ENCODE measurements around the gene GOLGA8J.
"Not testable (repeated sequence)": the region's sequence is repeated elsewhere in the genome, so short reads cannot be mapped to it uniquely, and the experiment has no call there.

Gene GOLGA8J, protein sequence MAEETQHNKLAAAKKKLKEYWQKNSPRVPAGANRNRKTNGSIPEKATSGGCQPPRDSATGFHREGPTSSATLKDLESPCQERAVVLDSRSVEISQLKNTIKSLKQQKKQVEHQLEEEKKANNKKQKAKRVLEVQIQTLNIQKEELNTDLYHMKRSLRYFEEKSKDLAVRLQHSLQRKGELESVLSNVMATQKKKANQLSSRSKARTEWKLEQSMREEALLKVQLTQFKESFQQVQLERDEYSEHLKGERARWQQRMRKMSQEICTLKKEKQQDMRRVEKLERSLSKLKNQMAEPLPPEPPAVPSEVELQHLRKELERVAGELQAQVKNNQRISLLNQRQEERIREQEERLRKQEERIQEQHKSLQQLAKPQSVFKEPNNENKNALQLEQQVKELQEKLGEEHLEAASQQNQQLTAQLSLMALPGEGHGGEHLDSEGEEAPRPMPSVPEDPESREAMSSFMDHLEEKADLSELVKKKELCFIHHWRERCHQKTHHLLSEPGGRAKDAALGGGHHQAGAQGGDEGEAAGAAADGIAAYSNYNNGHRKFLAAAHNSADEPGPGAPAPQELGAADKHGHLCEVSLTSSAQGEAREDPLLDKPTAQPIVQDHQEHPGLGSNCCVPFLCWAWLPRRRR

DNA sequence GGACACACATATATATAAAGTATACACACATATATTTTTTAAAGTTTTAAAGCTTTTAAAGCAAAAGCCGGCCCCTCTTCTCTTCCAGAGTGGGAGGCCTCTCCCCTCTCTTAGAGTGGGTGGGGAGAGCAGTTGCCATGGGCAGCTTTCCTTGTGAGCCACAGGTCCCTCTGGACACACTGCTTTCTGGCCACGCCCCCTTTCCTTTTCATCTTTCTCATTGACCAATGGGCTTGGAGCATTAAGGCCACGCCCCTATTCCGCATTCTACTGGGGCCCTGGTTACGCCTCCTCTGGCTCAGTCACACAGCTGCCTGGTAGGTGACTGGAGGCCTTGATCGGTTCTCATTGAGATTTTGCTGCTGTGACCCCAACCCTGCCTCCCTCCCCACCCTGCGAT is at the start of gene GOLGA8J:
Gene GOLGA8J (plus strand): TSS at position 301 of the 400 bp plus-strand sequence. CDS start 98 bp downstream, at position 399.
- DNase-seq = not testable (repeated sequence)

DNA sequence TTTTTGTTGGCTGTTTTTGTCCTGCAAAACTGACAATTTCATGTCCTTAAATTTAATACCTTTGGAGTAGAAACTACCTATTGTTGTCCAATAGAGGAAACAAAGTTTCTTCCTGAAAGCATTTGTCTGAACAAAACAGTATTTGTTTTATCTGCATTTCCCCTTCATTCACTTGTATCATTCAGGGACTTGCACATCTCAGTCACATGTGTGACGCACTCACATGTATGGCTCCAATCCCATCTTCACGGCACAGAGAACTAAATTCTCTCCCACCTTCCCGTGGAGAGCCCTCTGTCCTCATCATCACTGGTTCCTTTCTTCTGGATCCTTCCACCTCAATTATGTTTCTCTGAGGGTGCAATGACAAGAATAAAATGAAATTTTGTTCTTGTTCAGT is 49.5 kb upstream of the GOLGA8J start:
- DNase-seq = no peak

DNA sequence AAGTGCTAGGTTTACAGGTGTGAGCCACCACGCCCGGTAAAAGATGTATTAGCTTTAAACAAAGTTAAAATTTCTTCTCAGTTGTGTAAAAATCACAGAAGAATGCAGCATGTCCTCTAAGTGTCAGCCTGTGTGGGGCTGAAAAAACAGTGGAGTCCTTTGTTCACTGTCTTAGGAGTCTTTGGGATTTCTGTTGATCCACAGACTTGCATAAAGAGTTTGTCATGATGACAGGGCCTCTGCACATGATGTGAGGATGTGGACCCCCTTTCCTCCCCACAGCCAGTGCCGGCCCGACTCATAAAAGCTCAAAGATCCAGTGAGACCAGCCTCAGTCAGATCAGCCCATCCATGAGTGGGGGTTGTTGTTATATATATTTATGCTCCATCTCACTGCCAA is 49.0 kb upstream of the GOLGA8J start:
- DNase-seq = no peak

DNA sequence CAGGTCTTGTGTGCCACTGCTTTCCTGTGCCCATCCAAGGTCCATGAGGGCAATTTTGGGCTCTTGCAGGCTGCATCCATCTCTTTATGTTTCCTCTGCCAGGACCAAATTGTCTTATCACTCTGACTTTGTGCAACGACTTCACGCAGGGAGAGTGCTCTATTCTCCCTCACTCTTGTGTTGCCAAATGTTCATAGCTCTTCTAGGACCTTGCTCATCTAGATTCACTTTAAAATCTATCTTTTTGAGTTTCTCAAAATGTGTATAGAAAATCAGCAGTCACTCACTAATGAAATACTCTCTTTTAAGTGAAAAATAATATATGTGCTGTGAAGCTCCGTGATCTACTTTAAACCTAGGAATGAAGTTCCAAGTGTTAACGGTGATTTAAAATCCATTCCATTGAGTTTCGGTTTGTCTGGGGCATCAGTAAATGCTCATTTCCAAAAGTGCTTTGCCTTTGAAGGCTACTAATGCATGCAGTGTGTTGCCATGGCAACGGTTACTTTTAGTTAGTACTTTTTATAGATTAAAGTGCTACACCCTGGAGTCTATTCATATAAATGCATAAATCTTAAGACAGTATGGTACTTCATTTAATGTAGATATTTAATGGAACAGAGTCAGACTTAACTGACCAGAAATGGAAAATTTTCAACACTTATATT is 46.6 kb upstream of the GOLGA8J start:
- DNase-seq = no peak

DNA sequence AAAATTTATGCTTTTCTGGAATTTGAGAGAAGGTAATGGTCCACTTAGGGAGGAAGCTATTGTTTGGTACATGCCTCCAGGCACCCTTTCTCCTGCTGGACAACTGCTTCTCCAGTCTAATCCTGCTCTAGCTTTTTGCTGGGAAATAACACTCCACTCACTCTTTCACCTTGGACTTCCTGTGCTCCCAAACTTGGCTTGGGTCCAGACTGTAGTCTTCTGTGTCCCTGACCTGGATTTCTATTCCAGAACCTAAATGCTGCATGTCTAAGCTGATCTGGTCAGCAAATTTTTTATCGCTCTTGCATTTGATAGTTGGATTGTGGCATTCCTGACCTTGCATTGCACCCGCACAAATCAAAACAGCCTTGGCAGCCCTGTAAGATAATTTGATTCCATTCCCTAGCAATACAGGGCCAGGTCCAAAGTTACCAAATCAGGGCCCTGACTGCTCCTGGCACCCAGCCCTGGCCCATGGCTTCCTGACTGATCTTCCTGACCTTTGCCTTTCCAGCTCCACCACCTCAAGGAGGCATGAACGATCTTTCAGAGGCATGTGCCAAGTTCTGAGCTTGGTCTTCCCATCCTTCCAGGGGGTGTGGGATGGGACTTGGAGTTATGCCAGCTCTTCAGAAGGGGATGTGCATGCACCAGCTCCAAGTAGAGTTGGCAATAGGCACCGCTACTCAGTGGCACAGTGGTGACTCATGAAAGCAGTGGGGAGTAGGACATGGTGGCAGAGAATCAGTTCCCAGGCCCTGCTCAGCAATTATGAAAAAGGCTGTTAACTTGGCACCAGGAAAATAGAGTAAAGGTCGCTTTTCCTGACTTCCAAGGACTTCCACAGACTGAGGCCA is 43.9 kb upstream of the GOLGA8J start:
- no peak for DNase-seq

DNA sequence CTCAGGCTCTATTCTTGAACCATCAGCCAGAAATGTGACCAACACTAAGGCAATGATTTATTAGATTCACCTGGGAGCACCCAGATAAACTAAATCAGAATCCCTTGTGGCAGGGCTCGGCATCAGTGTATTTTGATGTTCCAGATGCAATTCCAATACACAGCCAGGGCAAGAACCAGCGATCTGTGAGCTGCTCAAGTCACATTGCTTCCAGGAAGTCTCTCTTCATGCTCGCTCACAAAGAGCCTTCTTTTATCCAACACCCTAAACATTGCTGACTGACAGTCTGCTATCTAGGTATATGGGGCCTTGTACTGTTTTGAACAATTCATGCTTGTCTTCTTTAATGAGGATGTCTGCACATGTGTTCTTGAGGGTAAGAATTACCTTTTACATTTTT is 40.9 kb upstream of the GOLGA8J start:
- DNase-seq = no peak

DNA sequence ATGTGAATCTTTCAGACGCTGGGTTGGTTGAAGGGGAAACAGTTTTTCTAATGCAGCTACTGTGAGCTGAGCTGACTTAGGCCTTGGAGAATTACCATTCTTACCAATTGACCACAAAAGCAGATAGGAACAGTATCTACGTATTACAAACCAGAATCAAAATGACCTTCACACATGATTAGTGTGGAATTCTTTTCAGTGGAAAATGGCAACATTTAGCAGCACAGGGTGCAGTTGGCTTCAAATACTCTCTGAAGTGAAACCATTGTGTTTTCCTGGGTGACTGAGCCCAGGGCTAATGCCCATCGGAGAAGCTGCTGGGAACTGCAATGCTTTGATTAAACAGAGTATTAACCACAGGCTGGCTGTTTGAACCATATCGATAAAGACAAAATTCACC is 40.2 kb upstream of the GOLGA8J start:
- DNase-seq = no peak

DNA sequence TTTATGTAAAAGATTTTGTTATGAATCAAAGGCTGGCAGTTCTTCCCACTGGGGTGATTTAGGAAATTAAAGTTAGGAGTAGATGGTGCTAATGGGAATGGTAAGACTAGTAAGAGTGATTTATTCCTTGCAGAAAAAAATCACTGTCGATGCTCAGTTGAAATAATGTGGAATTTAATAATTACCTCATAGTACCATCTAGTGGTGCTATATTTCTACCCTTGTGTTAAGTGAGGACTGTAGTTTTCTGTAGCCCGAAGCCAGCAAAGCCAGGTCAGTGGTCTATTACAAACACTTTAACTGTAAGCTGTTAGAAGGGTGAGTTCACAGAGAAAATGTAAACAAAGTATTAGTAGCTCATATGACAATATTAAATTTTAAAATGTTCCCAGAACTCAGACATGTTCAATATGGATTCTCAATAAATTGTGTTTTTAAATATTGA is 39.5 kb upstream of the GOLGA8J start:
- no peak for DNase-seq

DNA sequence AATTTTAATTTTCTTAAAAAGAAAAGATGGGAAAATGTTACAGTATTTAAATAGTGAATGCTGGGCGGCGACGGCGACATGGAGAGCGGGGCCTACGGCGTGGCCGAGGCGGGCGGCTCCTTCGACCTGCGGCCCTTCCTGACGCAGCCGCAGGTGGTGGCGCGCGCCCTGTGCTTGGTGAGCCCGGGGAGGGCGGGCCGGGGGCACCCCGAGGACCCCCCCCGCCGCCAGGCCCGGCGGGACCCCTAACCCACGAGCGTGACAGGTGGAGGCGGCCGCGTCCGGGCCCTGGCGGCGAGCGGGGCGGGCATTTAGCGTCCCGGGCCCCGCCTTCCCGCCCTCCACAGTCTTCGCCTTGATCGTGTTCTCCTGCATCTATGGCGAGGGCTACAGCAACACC is 38.4 kb upstream of the GOLGA8J start:
- no peak for DNase-seq

DNA sequence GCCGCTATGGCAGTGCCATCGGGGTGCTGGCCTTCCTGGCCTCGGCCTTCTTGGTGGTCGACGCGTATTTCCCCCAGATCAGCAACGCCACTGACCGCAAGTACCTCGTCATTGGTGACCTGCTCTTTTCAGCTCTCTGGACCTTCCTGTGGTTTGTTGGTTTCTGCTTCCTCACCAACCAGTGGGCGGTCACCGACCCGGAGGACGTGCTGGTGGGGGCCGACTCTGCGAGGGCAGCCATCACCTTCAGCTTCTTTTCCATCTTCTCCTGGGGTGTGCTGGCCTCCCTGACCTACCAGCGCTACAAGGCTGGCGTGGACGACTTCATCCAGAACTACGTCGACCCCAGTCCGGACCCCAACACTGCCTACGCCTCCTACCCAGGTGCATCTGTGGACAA is 37.9 kb upstream of the GOLGA8J start:
- DNase-seq = not testable (repeated sequence)

DNA sequence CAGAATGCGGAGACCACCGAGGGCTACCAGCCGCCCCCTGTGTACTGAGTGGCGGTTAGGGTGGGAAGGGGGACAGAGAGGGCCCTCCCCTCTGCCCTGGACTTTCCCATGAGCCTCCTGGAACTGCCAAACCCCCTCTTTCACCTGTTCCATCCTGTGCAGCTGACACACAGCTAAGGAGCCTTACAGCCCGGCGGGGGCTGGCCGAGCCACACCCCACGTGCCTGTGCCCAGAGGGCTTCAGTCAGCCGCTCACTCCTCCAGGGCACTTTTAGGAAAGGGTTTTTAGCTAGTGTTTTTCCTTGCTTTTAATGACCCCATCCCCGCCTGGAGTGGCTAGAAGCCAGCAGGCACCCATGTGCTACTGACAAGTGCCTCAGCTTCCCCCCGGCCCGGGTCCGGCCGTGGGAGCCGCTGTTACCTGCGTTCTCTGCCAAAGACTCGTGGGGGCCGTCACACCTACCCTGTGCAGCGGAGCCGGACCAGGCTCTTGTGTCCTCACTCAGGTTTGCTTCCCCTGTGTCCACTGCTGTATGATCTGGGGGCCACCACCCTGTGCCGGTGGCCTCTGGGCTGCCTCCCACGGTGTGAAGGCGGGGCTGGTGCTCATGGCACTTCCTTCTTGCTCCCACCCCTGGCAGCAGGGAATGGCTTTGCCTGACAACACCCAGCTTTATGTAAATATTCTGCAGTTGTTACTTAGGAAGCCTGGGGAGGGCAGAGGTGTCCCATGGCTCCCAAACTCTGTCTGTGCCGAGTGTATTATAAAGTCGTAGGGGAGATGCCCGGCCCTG is 37.3 kb upstream of the GOLGA8J start:
- DNase-seq = not testable (repeated sequence)

DNA sequence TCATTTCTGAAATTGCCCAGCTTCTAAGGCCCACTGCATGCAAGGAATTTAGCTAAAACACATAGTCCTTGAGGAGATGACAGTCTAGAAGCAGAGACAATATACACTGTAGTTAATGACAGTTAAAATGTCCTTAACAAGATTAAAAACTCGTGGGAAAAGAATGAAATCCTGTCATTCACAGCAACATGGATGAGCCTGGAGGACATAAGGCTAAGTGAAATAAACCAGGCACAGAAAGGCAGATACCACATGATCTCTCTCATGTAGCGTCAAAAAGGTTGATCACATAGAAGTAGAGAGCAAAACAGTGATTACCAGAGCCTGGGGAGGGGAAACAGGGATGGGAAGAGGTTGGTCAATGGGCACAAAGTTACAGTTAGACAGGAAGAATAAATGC is 36.3 kb upstream of the GOLGA8J start:
- no peak for DNase-seq

DNA sequence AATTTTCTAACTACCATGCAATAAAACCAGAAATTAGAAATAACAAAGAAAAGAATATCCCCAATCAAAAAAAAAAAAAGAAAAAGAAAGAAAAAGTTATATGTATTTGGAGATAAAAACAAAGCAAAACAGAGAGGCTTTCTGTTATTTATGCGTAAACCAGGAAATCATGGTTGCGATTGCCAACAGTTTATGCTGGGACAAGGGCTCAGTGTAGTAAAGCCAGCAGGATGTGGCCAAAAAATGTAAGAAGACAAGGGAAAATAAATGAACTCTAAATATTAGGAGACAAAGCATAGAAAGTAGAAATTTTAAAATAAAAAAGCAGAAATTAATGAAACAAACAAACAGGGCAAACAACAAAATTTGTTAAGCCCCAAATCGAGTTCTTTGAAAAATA is 27.2 kb upstream of the GOLGA8J start:
- no peak for DNase-seq

DNA sequence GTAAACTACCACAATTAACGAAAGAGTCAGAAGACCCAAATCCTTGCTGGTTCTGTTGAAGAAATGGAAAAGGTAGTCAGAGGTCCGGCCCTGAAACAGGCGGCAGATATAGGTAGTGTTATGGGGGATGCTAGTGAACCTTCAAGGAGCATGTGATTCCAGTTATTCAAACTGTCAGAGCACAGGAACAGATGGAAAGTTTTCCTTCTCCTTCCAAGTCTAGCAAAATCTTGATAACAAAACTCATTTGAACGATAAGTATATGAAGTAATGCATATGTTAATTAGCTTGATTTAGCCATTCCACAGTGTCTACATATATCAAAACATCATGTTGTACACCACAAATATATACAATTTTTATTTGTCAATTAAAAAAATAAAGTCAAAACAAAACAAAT is 26.6 kb upstream of the GOLGA8J start:
- no peak for DNase-seq

DNA sequence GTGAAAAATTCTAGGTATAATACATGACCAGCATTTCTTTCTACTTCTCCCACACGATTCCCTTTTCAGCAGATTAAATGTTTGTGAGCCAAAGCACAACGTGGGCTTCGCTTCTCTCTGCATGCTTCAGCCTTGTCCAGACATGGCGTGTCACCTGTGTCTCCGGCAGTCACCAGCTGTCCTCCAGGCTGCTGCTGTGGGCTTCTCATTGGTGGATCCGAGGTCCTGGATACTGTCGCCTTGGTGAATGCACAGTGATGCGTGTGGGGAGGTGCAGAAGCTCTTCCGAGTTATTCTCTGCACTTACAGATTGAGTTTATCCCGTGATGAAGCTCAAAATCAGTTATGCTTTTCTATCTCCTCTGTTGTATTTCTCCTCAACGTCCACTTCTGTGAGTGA is 23.0 kb upstream of the GOLGA8J start:
- DNase-seq = no peak

DNA sequence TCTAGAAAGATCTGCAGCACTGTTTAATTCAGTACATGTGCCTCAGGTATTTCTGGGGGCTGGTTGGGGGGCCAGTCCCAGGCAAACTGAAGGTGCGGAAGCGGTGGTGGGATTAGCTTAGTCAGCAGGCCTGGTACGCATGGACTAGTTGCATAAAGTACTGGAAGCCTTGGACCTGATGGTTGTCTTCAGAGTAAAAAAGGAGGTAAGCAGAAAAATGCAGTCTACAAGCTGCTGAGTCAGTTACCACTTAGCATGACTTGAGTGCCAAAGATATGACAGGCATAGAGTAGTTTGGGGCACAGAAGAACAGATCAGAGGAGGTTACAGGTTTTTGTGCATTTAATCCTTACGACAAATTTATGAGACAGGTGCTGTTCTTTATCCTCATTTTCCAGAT is 19.9 kb upstream of the GOLGA8J start:
- DNase-seq = no peak

DNA sequence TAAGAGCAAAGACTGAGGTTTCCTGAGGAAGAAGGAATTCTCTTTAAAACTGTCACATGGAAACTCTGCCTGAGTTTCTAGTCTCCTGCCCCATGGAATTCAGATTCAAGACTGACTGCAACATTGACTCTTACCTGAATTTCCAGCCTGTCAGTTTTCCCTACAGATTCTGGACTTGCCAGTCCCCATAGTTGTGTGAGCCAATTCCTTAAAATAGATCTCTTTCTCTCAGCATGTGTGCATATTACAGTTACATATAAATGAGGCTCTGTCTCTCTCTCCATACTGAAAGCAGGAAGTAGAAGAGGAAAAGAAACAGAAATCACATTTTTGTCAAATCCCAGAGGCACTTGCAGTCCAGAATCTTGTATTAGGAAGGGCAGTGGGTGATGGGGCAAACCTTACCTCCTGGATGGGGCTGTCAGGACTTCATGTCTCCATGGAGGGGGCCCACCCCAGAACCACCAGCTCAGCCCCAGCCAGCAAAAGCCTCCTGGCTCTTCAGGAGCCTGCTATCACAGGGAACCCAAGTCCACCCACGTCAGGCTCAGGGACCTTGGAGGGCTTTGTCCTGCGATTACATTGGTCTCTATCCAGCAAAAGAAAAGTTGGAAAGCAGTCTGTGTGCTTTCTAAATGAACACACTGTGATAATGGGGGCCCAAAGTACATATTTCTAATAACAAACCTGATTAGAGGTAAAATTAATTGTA is 18.8 kb upstream of the GOLGA8J start:
- DNase-seq = no peak

DNA sequence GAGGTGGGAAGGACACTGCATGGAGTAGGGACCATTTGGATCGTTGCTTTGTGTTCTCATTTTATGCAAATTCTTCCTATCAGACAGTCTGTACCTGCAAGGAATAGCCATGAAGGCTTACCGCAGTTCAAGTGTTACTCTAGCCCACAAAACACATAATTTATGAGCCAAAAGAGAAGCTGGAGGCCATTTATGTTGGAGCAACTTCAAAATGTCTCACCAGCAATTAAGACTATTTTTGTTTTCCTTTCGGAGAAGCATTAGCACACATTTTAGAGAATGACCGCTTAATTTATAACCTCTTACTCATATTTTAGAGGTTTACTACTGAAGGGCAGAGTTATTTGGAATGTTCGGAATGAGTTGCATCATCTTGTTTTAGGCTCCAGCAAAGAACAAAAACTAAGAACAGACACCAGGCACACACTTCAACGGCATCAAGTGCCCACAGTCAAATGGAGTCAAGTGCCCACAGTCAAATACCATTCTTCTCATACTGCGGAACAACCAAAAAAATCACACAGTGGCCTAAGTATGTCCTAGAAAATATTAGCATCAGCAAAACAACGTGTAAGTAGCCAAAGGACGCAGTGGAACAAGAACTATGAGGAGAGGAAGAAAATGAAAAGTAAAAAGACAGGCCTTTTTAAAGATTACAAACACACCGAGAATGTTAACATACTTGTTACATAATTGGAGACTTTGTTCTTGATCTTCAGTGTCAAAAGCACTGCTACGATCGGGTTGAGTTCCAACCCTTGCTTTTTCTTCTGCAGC is 17.5 kb upstream of the GOLGA8J start:
- DNase-seq = no peak

DNA sequence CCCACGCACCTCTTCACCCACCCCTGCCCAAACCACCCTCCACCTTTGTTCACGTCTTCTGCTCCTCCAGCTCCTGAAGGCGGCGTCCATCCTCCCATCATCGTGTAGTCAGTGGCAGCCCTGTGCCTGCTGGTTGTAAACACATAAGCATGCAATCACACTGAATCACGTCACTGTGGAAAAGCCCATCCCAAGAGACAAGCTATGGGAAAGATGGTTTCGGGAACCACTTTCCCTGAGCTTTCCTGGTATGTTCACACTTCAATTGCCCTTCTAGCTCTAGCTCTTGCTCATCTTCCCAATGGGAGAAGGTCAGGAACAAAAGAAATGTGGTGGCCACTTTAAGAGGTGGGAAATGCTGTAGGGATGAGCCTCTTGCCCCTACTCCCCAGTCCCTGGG is 14.4 kb upstream of the GOLGA8J start:
- no peak for DNase-seq

DNA sequence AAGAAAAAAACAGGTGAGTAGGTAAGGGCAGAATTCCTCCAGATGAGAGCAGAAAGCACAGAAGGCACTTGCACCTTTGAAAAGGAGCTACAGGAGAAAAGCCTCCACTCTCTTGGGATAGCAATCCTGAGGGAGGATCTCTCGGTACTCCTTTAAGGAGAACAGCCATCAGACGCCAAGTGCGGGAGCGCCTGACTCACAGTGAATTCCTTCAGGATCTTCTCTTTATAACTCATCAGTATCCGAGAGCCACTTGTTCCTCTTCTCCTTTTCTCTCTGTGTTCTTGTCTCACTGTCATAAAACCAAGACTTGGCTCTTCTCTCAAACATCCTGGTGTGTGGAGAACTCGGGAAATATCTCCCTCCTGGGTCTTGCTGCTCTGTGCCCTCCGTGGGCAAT is 10.1 kb upstream of the GOLGA8J start:
- no peak for DNase-seq

DNA sequence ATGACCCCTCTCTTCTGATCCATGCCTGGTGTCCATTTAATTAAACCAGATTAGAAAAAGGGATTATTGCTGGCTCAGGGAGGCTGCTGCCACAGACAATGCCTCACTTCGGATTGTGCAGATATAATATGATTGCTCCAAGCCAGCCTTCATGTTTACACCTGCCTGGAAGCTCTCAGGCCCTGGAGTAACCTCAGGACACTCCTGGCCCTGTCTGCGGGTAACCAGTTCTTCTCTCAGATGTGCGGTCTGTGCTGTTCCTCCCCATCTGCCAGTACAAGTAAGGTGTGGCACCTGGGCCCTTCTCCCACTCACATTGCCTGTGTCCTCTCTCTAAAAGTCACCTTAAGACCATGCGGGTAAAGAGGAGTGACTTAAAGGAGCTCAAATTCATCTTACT is 8.8 kb upstream of the GOLGA8J start:
- no peak for DNase-seq

Measured in 8988T (cell line).